Measurements from ENCODE around the gene TMEM31.

GRCh38 chrX:103742339-103742738 lies 31.6 kb downstream of the TMEM31 start:
- no peak for TF ChIP-seq POLR2A (IDR thresholded peaks at IDR 0.05)
- no peak for TF ChIP-seq CTCF (IDR thresholded peaks at IDR 0.05)
- no peak for TF ChIP-seq POLR2AphosphoS5 (IDR thresholded peaks at IDR 0.05)
- no peak for TF ChIP-seq EP300 (IDR thresholded peaks at IDR 0.05)

Measured in sigmoid colon (tissue), 4 donors.